GM12892 (cell line): ENCODE data around the gene PDE8A.

ENCODE experiments used
- DNase-seq: peaks from one replicate; pipeline ENCODE4 v3.0.0; 2011; ENCODE audit not compliant: insufficient read length
- FAIRE-seq: peaks from 2 replicates; lab custom pipeline; 2011; peaks lifted over from hg19 to GRCh38; lab: Jason Lieb, UNC
- POLR2A ChIP-seq: IDR thresholded peaks from 2 replicates; pipeline ENCODE4 v1.6.1; 2011; ENCODE audit warnings: low read depth, low read length, control low read depth
- POLR2AphosphoS5 ChIP-seq: IDR thresholded peaks from 2 replicates; pipeline ENCODE4 v1.6.1; 2011; ENCODE audit warnings: low read depth, low read length, control low read depth
- TAF1 ChIP-seq: IDR thresholded peaks from 2 replicates; pipeline ENCODE4 v1.6.1; 2011; ENCODE audit warnings: low read depth, mild to moderate bottlenecking, control low read depth, low read length, borderline replicate concordance

PDE8A gene

GRCh38 chr15:84949845-84950569 is 31.6 kb upstream of the PDE8A start:
- no peak for TF ChIP-seq POLR2AphosphoS5
- no peak for TF ChIP-seq POLR2A
- no peak for TF ChIP-seq TAF1
- no peak for DNase-seq
- FAIRE-seq: no peak

- FAIRE-seq: no peak
- TF ChIP-seq TAF1 (no peak), POLR2AphosphoS5 (no peak), POLR2A (no peak)
- DNase-seq: no peak
Measured at GRCh38 chr15:84950570-84951111, 31.0 kb upstream of the PDE8A start.

- TF ChIP-seq TAF1 (no peak), POLR2A (no peak), POLR2AphosphoS5 (no peak)
- DNase-seq (no peak), FAIRE-seq (no peak)
Measured at GRCh38 chr15:84951736-84952135, 29.9 kb upstream of the PDE8A start.

DNA sequence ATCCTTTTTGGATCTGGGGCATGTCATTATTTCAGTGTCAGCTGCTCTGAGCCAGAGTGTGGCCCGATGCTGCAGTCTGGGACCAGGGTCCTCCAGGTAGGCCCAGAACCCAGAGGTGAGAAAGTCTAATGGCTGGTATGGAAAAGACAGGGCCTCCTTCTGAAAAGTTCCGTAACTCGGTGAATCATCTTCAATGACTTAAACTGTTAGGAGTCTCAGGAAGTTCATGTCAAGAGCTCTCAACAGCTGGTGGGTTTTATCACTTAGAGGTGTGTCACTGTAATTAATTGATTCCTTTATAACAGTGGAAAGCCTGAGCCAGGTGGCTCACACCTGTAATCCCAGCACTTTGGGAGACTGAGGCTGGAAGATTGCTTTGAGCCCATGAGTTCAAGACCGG is 28.5 kb upstream of the PDE8A start:
- FAIRE-seq (no peak), DNase-seq (no peak)
- no peak for TF ChIP-seq POLR2AphosphoS5
- TF ChIP-seq TAF1: no peak
- no peak for TF ChIP-seq POLR2A

GRCh38 chr15:84953726-84954125 is 27.9 kb upstream of the PDE8A start:
- no peak for FAIRE-seq
- TF ChIP-seq TAF1: no peak
- no peak for DNase-seq

DNA sequence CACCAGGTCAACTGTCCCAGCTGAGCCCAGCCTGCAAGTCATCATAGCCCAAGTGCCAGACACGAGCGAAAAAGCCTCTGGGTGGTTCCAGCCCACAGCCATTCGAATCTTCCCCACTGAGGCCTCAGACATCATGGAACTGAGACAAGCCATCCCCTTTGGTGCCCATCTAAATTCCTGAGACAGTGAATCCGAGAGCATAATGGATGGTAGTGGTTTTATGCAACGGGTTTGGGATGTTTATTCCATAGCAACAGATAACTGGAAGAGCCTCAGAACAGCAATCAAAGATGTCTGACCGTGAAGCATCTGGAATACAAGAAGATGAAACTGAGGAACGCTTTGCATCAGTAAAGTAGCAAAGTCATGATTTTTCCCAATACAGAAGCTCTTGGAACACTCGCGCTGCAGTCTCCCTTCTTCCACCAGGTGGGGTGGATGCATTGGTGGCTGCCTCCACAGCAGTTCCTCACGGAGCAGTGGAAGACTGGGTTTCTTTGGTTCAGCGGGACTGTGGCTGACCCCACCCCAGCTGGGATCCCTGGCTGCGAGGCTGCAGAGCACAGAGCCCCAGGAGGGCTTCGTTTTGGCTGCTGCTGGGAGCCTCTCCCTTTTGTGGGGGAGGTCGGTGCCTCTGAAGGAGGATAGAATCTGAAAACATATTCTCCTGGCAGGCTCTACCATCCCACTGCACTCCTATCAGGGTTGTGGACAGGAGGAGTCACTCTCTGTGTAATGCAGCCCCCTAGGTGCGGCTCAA is 26.4 kb upstream of the PDE8A start:
- FAIRE-seq: no peak
- no peak for TF ChIP-seq TAF1
- no peak for TF ChIP-seq POLR2A
- no peak for TF ChIP-seq POLR2AphosphoS5
- no peak for DNase-seq

GRCh38 chr15:84956199-84956598 is 25.5 kb upstream of the PDE8A start:
- no peak for DNase-seq
- no peak for FAIRE-seq
- TF ChIP-seq POLR2AphosphoS5: no peak
- TF ChIP-seq TAF1: no peak
- no peak for TF ChIP-seq POLR2A

DNA sequence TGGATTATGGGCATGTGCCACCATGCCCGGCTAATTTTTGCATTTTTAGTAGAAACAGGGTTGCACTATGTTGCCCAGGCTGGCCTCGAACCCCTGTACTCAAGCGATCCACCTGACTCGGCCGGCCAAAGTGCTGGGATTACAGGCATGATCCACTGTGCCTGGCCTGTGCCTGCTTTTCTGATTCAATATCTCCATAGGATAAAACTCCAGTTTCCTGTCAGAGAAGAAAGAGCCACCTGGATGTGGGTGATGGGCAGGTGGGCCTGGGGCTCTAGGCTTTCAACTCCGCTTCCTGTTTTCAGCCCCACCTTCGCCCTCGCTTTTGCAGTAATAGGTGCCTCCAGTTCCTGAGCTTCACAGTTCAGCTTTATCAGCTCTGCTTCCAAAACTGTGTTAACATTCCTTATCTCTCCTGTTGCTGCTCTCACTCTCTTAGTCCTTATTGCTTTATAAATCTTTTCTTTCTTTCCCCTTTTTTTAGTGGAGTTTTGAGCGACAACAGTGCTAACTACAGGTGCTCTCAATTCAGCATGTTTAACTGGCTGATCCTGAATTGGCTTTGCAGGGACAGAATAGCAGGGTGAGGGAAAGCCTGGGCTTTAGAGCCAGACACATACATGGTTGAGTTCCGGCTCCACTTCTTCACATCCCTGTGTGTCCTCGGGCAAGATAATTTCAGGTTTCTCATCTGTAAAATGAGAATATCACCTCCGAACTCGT is 21.1 kb upstream of the PDE8A start:
- DNase-seq (no peak), FAIRE-seq (no peak)
- no peak for TF ChIP-seq POLR2AphosphoS5
- no peak for TF ChIP-seq POLR2A

DNA sequence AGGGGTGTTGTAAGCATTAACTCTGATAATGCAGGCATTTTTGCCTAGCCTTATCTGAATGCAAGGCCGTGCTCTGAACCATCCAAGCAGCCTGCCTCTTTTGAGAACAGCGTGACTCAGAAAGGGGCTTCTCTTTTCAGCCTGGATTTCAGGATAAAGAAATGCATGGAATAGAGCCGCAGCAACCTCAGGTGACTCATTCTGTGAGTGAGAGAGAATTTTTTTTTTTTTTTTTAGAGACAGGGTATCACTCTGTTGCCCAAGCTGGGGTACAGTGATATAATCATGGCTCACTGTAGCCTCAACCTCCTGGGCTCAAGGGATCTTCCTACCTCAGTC is 20.6 kb upstream of the PDE8A start:
- DNase-seq: no peak
- no peak for FAIRE-seq
- TF ChIP-seq POLR2AphosphoS5: no peak
- TF ChIP-seq TAF1: no peak
- no peak for TF ChIP-seq POLR2A

DNA sequence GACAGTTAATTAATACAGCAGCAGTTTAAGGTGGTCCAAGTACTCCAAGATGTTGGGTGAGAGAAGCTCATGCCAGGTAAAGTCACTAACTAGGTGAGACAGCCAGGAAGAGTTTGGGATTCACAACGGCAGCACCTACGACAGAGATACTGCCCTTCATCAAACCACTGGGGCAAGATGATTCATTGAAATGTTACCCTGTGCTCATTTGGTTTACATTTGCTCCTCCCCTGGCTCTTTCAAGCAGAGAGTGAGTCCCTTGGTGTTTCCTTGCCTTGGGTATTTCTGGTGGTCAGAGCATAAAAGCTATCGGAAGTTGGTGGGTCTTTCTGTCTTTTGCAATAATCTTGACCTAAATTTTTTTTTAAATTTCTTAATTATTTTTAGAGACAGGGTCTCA is 19.9 kb upstream of the PDE8A start:
- FAIRE-seq: no peak
- TF ChIP-seq POLR2AphosphoS5 (no peak), TAF1 (no peak), POLR2A (no peak)
- no peak for DNase-seq

GRCh38 chr15:84962955-84963354 is 18.7 kb upstream of the PDE8A start:
- TF ChIP-seq POLR2A (no peak), TAF1 (no peak), POLR2AphosphoS5 (no peak)
- no peak for FAIRE-seq

More at GRCh38 chr15:84962955-84963354, 18.7 kb upstream of the PDE8A start:
- no peak for DNase-seq
